Hepatic stellate cell (primary cell): ENCODE measurements around the gene GSK3B.
"Not testable (repeated sequence)": the region's sequence is repeated elsewhere in the genome, so short reads cannot be mapped to it uniquely, and the experiment has no call there.

ENCODE experiments used
- DNase-seq: peaks from one replicate; pipeline ENCODE4 v3.0.0; 2011; ENCODE audit warnings: low spot score

GSK3B gene

GRCh38 chr3:120005741-120006140 is 88.5 kb downstream of the GSK3B start:
- not testable (repeated sequence) for DNase-seq

GRCh38 chr3:120004008-120004498 is 90.2 kb downstream of the GSK3B start:
- DNase-seq: not testable (repeated sequence)

- no peak for DNase-seq
Measured at GRCh38 chr3:119998166-119998565, 96.1 kb downstream of the GSK3B start.

- DNase-seq: peak; percentile 5
Measured at GRCh38 chr3:119990888-119991287, 103.4 kb downstream of the GSK3B start.

GRCh38 chr3:119989981-119990655 is 104.1 kb downstream of the GSK3B start:
- no peak for DNase-seq

GRCh38 chr3:119986812-119987211 is 107.4 kb downstream of the GSK3B start:
- not testable (repeated sequence) for DNase-seq

GRCh38 chr3:119981386-119981785 is 112.9 kb downstream of the GSK3B start:
- DNase-seq: no peak

GRCh38 chr3:119978554-119979208 is 115.6 kb downstream of the GSK3B start:
- no peak for DNase-seq

- DNase-seq: no peak
Measured at GRCh38 chr3:119977353-119977752, 116.9 kb downstream of the GSK3B start.

- DNase-seq: no peak
Measured at GRCh38 chr3:119976214-119976613, 118.0 kb downstream of the GSK3B start.

GRCh38 chr3:119974656-119975055 is 119.6 kb downstream of the GSK3B start:
- DNase-seq: no peak

GRCh38 chr3:119973018-119973646 is 121.1 kb downstream of the GSK3B start:
- DNase-seq: no peak

- no peak for DNase-seq
Measured at GRCh38 chr3:119969759-119970158, 124.5 kb downstream of the GSK3B start.

GRCh38 chr3:119967353-119968006 is 126.8 kb downstream of the GSK3B start:
- DNase-seq: no peak

- DNase-seq: no peak
Measured at GRCh38 chr3:119965692-119966091, 128.6 kb downstream of the GSK3B start.

- DNase-seq: no peak
Measured at GRCh38 chr3:119964294-119964693, 130.0 kb downstream of the GSK3B start.

GRCh38 chr3:119955972-119956371 is 138.3 kb downstream of the GSK3B start:
- DNase-seq: no peak

- DNase-seq: no peak
Measured at GRCh38 chr3:119950666-119951325, 143.5 kb downstream of the GSK3B start.

GRCh38 chr3:119945291-119945690 is 149.0 kb downstream of the GSK3B start:
- no peak for DNase-seq

- DNase-seq: no peak
Measured at GRCh38 chr3:119944091-119944490, 150.2 kb downstream of the GSK3B start.

GRCh38 chr3:119939077-119939476 is 155.2 kb downstream of the GSK3B start:
- DNase-seq: no peak

GRCh38 chr3:119937229-119937628 is 157.0 kb downstream of the GSK3B start:
- no peak for DNase-seq
